ENCODE measurements around the gene PDE3B.
"Not testable (repeated sequence)": the region's sequence is repeated elsewhere in the genome, so short reads cannot be mapped to it uniquely, and the experiment has no call there.

Gene PDE3B

GRCh38 chr11:14643697-14644225 is at the start of gene PDE3B:
TSS of gene PDE3B (plus strand) at chr11:14643804. CDS start at chr11:14644076, 272 bp downstream.
- Mint-ChIP-seq H3K4me3 (peak within 1 kb of the TSS; percentile 88 to 90 (median 89)), H3K27ac (peak within 1 kb of the TSS in 2 of 3 experiments; percentile 32), H3K4me1 (peaks cover 14% of the 10 kb centered on the region), H3K9me3 (no peaks in the 10 kb centered on the region), H3K27me3 (ENCODE audit: low read depth) (peaks cover 42% of the 10 kb centered on the region), H3K36me3 (ENCODE audit: low read depth) (no peaks in the 10 kb centered on the region)
- peak in 1 of 3 experiments; percentile 9 for TF ChIP-seq CTCF (IDR thresholded peaks at IDR 0.05; ENCODE audit: unreplicated experiment in 3 of 3)

GRCh38 chr11:14595261-14595660 is 48.3 kb upstream of the PDE3B start:
- not testable (repeated sequence) for H3K27ac Mint-ChIP-seq; H3K4me3 Mint-ChIP-seq; H3K27me3 Mint-ChIP-seq (ENCODE audit: low read depth); H3K4me1 Mint-ChIP-seq
- peaks cover 31% of the 10 kb centered on the region for H3K36me3 Mint-ChIP-seq (ENCODE audit: low read depth)
- peaks cover 20% of the 10 kb centered on the region for H3K9me3 Mint-ChIP-seq

- H3K27me3 Mint-ChIP-seq (ENCODE audit: low read depth), result no peaks in the 10 kb centered on the region
- no peak overlapping the region for H3K4me3 Mint-ChIP-seq
- no peaks in the 10 kb centered on the region for H3K4me1 Mint-ChIP-seq
- peaks cover 16% of the 10 kb centered on the region for H3K36me3 Mint-ChIP-seq (ENCODE audit: low read depth)
- H3K27ac Mint-ChIP-seq, result no peak overlapping the region
- no peaks in the 10 kb centered on the region for H3K9me3 Mint-ChIP-seq
- no peak for TF ChIP-seq CTCF (IDR thresholded peaks at IDR 0.05; ENCODE audit: unreplicated experiment in 3 of 3)
These were observed 35.9 kb upstream of the PDE3B start for GRCh38 chr11:14607713-14608112.

GRCh38 chr11:14609902-14610301 is 33.7 kb upstream of the PDE3B start:
- Mint-ChIP-seq H3K4me3 (no peak overlapping the region), H3K4me1 (no peaks in the 10 kb centered on the region), H3K9me3 (no peaks in the 10 kb centered on the region), H3K36me3 (ENCODE audit: low read depth) (peaks cover 13% of the 10 kb centered on the region), H3K27me3 (ENCODE audit: low read depth) (no peaks in the 10 kb centered on the region), H3K27ac (peak overlapping the region in 1 of 3 experiments; percentile 23)
- TF ChIP-seq CTCF (IDR thresholded peaks at IDR 0.05; ENCODE audit: unreplicated experiment in 3 of 3), result no peak

GRCh38 chr11:14611939-14612338 is 31.7 kb upstream of the PDE3B start:
- Mint-ChIP-seq H3K4me3 (no peak overlapping the region), H3K4me1 (no peaks in the 10 kb centered on the region)

GRCh38 chr11:14612694-14613093 is 30.9 kb upstream of the PDE3B start:
- Mint-ChIP-seq H3K4me3 (no peak overlapping the region), H3K36me3 (ENCODE audit: low read depth) (no peaks in the 10 kb centered on the region), H3K27me3 (ENCODE audit: low read depth) (no peaks in the 10 kb centered on the region), H3K9me3 (no peaks in the 10 kb centered on the region), H3K4me1 (no peaks in the 10 kb centered on the region), H3K27ac (no peak overlapping the region)
- TF ChIP-seq CTCF (IDR thresholded peaks at IDR 0.05; ENCODE audit: unreplicated experiment in 3 of 3), result no peak

More at GRCh38 chr11:14611939-14612338, 31.7 kb upstream of the PDE3B start:
- Mint-ChIP-seq H3K9me3 (no peaks in the 10 kb centered on the region), H3K27me3 (ENCODE audit: low read depth) (no peaks in the 10 kb centered on the region), H3K27ac (no peak overlapping the region), H3K36me3 (ENCODE audit: low read depth) (peaks cover under 1% of the 10 kb centered on the region)
- TF ChIP-seq CTCF (IDR thresholded peaks at IDR 0.05; ENCODE audit: unreplicated experiment in 3 of 3), result no peak
